SK-N-SH treated with all-trans-retinoic acid at 6 μM for 48 hours (cell line): ENCODE measurements around the gene HMX2.

Experiments used
- ATAC-seq: fragments of 200-7000 bp; cut with Tn5 transposase; 3 replicates; pipeline ENCODE4 v1.9.1; 2020; ENCODE audit warnings: mild to moderate bottlenecking, moderate library complexity
- ARNTL ChIP-seq: fragments of 450-650 bp; formaldehyde crosslinking; IDR thresholded peaks from 2 replicates; pipeline ENCODE4 v1.5.0; 2020; ENCODE audit warnings: low read depth, mild to moderate bottlenecking, moderate library complexity, borderline replicate concordance
- BACH2 ChIP-seq: fragments of 250-450 bp; sonication (Bioruptor Pico); IDR thresholded peaks from 2 replicates; pipeline ENCODE4 v1.9.0; 2021; ENCODE audit warnings: mild to moderate bottlenecking, borderline replicate concordance
- CSDC2 ChIP-seq: fragments of 250-450 bp; sonication (Bioruptor Pico); IDR thresholded peaks from 2 replicates; pipeline ENCODE4 v1.5.0; 2020; ENCODE audit warnings: mild to moderate bottlenecking, moderate library complexity
- CSRNP3 ChIP-seq: fragments of 250-450 bp; sonication (Bioruptor Pico); IDR thresholded peaks from 2 replicates; pipeline ENCODE4 v1.5.1; 2021; ENCODE audit warnings: mild to moderate bottlenecking, moderate library complexity
- ESRRG ChIP-seq: fragments of 250-450 bp; sonication (Bioruptor Pico); IDR thresholded peaks from 2 replicates; pipeline ENCODE4 v1.6.1; 2021; ENCODE audit warnings: mild to moderate bottlenecking
- GLIS3 ChIP-seq: fragments of 250-450 bp; sonication (Bioruptor Pico); IDR thresholded peaks from 2 replicates; pipeline ENCODE4 v1.5.0; 2020; ENCODE audit warnings: mild to moderate bottlenecking, moderate library complexity
- ISL1 ChIP-seq: fragments of 250-450 bp; sonication (Bioruptor Pico); IDR thresholded peaks from 2 replicates; pipeline ENCODE4 v2.1.2; 2022; ENCODE audit warnings: mild to moderate bottlenecking, moderate library complexity
- OSR1 ChIP-seq: fragments of 250-450 bp; sonication (Bioruptor Pico); IDR thresholded peaks from 2 replicates; pipeline ENCODE4 v1.8.0; 2022; ENCODE audit warnings: moderate library complexity, mild to moderate bottlenecking, inconsistent platforms
- POU6F1 ChIP-seq: fragments of 250-450 bp; sonication (Bioruptor Pico); IDR thresholded peaks from 2 replicates; pipeline ENCODE4 v1.8.0; 2021; ENCODE audit warnings: low read depth, mild to moderate bottlenecking, moderate library complexity, borderline replicate concordance
- PPARA ChIP-seq: fragments of 250-450 bp; sonication (Bioruptor Pico); IDR thresholded peaks from 2 replicates; pipeline ENCODE4 v1.5.0; 2020; ENCODE audit warnings: mild to moderate bottlenecking, borderline replicate concordance
- RARB ChIP-seq: fragments of 250-450 bp; sonication (Bioruptor Pico); IDR thresholded peaks from 2 replicates; pipeline ENCODE4 v1.8.0; 2021; ENCODE audit warnings: mild to moderate bottlenecking, moderate library complexity
- SNAI2 ChIP-seq: fragments of 250-450 bp; sonication (Bioruptor Pico); IDR thresholded peaks from 2 replicates; pipeline ENCODE4 v1.5.0; 2020; ENCODE audit warnings: mild to moderate bottlenecking, moderate library complexity
- TCF4 ChIP-seq: fragments of 250-450 bp; sonication (Bioruptor Pico); IDR thresholded peaks from 2 replicates; pipeline ENCODE4 v1.8.0; 2021; ENCODE audit warnings: mild to moderate bottlenecking, moderate library complexity, borderline replicate concordance
- TOX ChIP-seq: fragments of 250-450 bp; sonication (Bioruptor Pico); IDR thresholded peaks from 2 replicates; pipeline ENCODE4 v1.8.0; 2021; ENCODE audit warnings: mild to moderate bottlenecking, moderate library complexity, borderline replicate concordance
- ZC3H10 ChIP-seq: fragments of 250-450 bp; sonication (Bioruptor Pico); IDR thresholded peaks from 2 replicates; pipeline ENCODE4 v1.5.1; 2021; ENCODE audit warnings: mild to moderate bottlenecking, moderate library complexity
- ZFP30 ChIP-seq: fragments of 450-650 bp; formaldehyde crosslinking; IDR thresholded peaks from 2 replicates; pipeline ENCODE4 v1.5.0; 2022; ENCODE audit warnings: mild to moderate bottlenecking, moderate library complexity
- ZNF565 ChIP-seq: fragments of 450-650 bp; formaldehyde crosslinking; conservative IDR thresholded peaks from 2 replicates; pipeline ENCODE4 v1.5.0; 2020; ENCODE audit warnings: low read depth, mild to moderate bottlenecking, moderate library complexity
- ZNF8 ChIP-seq: fragments of 450-650 bp; formaldehyde crosslinking; IDR thresholded peaks from 2 replicates; pipeline ENCODE4 v1.5.0; 2020; ENCODE audit warnings: mild to moderate bottlenecking, moderate library complexity
- TF ChIP-seq, protein P1 (sequence below): fragments of 250-450 bp; sonication (Bioruptor Pico); IDR thresholded peaks from 2 replicates; pipeline ENCODE4 v1.8.0; 2020; ENCODE audit warnings: mild to moderate bottlenecking, moderate library complexity, borderline replicate concordance
- TF ChIP-seq, protein P2 (sequence below): fragments of 250-450 bp; sonication (Bioruptor Pico); IDR thresholded peaks from 2 replicates; pipeline ENCODE4 v1.5.0; 2020; ENCODE audit warnings: mild to moderate bottlenecking, moderate library complexity

HMX2 gene

GRCh38 chr10:123134343-123134914 lies 13.5 kb upstream of the HMX2 start:
- TF ChIP-seq, protein P1, sequence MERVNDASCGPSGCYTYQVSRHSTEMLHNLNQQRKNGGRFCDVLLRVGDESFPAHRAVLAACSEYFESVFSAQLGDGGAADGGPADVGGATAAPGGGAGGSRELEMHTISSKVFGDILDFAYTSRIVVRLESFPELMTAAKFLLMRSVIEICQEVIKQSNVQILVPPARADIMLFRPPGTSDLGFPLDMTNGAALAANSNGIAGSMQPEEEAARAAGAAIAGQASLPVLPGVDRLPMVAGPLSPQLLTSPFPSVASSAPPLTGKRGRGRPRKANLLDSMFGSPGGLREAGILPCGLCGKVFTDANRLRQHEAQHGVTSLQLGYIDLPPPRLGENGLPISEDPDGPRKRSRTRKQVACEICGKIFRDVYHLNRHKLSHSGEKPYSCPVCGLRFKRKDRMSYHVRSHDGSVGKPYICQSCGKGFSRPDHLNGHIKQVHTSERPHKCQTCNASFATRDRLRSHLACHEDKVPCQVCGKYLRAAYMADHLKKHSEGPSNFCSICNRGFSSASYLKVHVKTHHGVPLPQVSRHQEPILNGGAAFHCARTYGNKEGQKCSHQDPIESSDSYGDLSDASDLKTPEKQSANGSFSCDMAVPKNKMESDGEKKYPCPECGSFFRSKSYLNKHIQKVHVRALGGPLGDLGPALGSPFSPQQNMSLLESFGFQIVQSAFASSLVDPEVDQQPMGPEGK (CRISPR knock-in tag): no peak
- TF ChIP-seq CSRNP3 (CRISPR knock-in tag) (no peak), ZFP30 (CRISPR knock-in tag) (no peak), BACH2 (no peak), ZNF565 (CRISPR knock-in tag) (no peak), POU6F1 (CRISPR knock-in tag) (no peak)
- ATAC-seq: no peak

- TF ChIP-seq CSRNP3 (CRISPR knock-in tag): no peak
- TF ChIP-seq TCF4: no peak
- no peak for TF ChIP-seq GLIS3 (CRISPR knock-in tag)
- TF ChIP-seq CSDC2 (CRISPR knock-in tag): no peak
- no peak for TF ChIP-seq ZFP30 (CRISPR knock-in tag)
- no peak for TF ChIP-seq ESRRG
- TF ChIP-seq ZNF8 (CRISPR knock-in tag): no peak
- no peak for TF ChIP-seq ZC3H10 (CRISPR knock-in tag)
- no peak for TF ChIP-seq SNAI2 (CRISPR knock-in tag)
- TF ChIP-seq ISL1 (CRISPR knock-in tag): no peak
- no peak for TF ChIP-seq OSR1 (CRISPR knock-in tag)
- TF ChIP-seq PPARA: no peak
- TF ChIP-seq, protein P2, sequence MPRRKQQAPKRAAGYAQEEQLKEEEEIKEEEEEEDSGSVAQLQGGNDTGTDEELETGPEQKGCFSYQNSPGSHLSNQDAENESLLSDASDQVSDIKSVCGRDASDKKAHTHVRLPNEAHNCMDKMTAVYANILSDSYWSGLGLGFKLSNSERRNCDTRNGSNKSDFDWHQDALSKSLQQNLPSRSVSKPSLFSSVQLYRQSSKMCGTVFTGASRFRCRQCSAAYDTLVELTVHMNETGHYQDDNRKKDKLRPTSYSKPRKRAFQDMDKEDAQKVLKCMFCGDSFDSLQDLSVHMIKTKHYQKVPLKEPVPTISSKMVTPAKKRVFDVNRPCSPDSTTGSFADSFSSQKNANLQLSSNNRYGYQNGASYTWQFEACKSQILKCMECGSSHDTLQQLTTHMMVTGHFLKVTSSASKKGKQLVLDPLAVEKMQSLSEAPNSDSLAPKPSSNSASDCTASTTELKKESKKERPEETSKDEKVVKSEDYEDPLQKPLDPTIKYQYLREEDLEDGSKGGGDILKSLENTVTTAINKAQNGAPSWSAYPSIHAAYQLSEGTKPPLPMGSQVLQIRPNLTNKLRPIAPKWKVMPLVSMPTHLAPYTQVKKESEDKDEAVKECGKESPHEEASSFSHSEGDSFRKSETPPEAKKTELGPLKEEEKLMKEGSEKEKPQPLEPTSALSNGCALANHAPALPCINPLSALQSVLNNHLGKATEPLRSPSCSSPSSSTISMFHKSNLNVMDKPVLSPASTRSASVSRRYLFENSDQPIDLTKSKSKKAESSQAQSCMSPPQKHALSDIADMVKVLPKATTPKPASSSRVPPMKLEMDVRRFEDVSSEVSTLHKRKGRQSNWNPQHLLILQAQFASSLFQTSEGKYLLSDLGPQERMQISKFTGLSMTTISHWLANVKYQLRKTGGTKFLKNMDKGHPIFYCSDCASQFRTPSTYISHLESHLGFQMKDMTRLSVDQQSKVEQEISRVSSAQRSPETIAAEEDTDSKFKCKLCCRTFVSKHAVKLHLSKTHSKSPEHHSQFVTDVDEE (CRISPR knock-in tag): no peak
- TF ChIP-seq ARNTL (CRISPR knock-in tag): no peak
- TF ChIP-seq BACH2: no peak
- TF ChIP-seq ZNF565 (CRISPR knock-in tag): no peak
- no peak for TF ChIP-seq RARB (CRISPR knock-in tag)
- TF ChIP-seq, protein P1 (CRISPR knock-in tag): no peak
- TF ChIP-seq TOX: no peak
- no peak for ATAC-seq
Measured at GRCh38 chr10:123134915-123135414, 13.0 kb upstream of the HMX2 start.
